IPS DF 19.7 (cell line): ENCODE results near the gene KLRF2.

Source experiments
- DNase-seq: peaks from one replicate; pipeline ENCODE4 v3.0.0-alpha.2; 2013; ENCODE audit warnings: low read depth, low spot score

KLRF2 gene

GRCh38 chr12:9936591-9936990, 55.3 kb downstream of the KLRF2 start:
- no peak for DNase-seq

- DNase-seq, result no peak
These were observed 59.1 kb downstream of the KLRF2 start for GRCh38 chr12:9940375-9940774.

- no peak for DNase-seq
These were observed 60.5 kb downstream of the KLRF2 start for GRCh38 chr12:9941838-9942237.

- DNase-seq, result no peak
These were observed 62.0 kb downstream of the KLRF2 start for GRCh38 chr12:9943240-9943639.

- no peak for DNase-seq
These were observed 63.1 kb downstream of the KLRF2 start for GRCh38 chr12:9944391-9944790.
